Body of pancreas (tissue), 4 donors: ENCODE results near the gene EPS8.

ENCODE experiments used
- CTCF ChIP-seq, 7 experiments: fragments of 450-650 bp in 4 of 7; fragments of 200-600 bp in 3 of 7; sonication (generic) in 3 of 7; IDR thresholded peaks; one replicate each; pipeline ENCODE4 v1.5.1; 2016 to 2019; ENCODE audit warnings: antibody characterized with exemption in 7 of 7
- POLR2A ChIP-seq, 3 donors: fragments of 450-650 bp; IDR thresholded peaks; one replicate each; pipeline ENCODE4 v1.6.1; 2016; ENCODE audit warnings: antibody characterized with exemption in 3 of 3, mild to moderate bottlenecking in 2 of 3

- no peak for TF ChIP-seq CTCF (IDR thresholded peaks at IDR 0.05)
- TF ChIP-seq POLR2A (IDR thresholded peaks at IDR 0.05): no peak
Measured at GRCh38 chr12:15605881-15606590, 183.2 kb downstream of the EPS8 start.
